Endodermal cell (in vitro differentiated cells): ENCODE data around the gene NPY2R. TPM values are rescaled to one million over a fixed set of nuclear protein-coding genes. Genes with fewer than 3 reads are reported as not detected.

Source experiments
- DNase-seq: peaks from one replicate; pipeline ENCODE4 v3.0.0-alpha.2; 2017
- H3K27ac ChIP-seq: 2 replicates; pipeline ENCODE4 v1.5.1; 2013; ENCODE audit warnings: mild to moderate bottlenecking, low read depth, low read length, moderate library complexity
- H3K27me3 ChIP-seq: 2 replicates; pipeline ENCODE4 v1.6.1; 2013; ENCODE audit warnings: mild to moderate bottlenecking, low read length, moderate library complexity; ENCODE audit not compliant: insufficient read depth, control insufficient read depth, poor library complexity, severe bottlenecking
- H3K36me3 ChIP-seq: 2 replicates; pipeline ENCODE4 v1.7.0; 2013; ENCODE audit warnings: mild to moderate bottlenecking, low read length, moderate library complexity; ENCODE audit not compliant: control insufficient read depth, insufficient read depth
- H3K4me1 ChIP-seq: one replicate; pipeline ENCODE4 v1.7.0; 2013; ENCODE audit warnings: low read length; ENCODE audit not compliant: control insufficient read depth, insufficient read depth
- H3K4me3 ChIP-seq: 2 replicates; pipeline ENCODE4 v1.5.1; 2013; ENCODE audit warnings: mild to moderate bottlenecking, low read length, moderate library complexity
- H3K9ac ChIP-seq: 2 replicates; pipeline ENCODE4 v1.6.1; 2013; ENCODE audit warnings: mild to moderate bottlenecking, low read length, moderate library complexity; ENCODE audit not compliant: poor library complexity, severe bottlenecking; ENCODE audit errors: extremely low read depth
- H3K9me3 ChIP-seq: 2 replicates; pipeline ENCODE4 v1.6.1; 2013; ENCODE audit warnings: mild to moderate bottlenecking, low read length, moderate library complexity; ENCODE audit not compliant: control insufficient read depth
- H3K27ac Mint-ChIP-seq: 2 replicates; pipeline ENCODE4 v1.8.0; 2020; ENCODE audit warnings: mixed read lengths
- H3K27me3 Mint-ChIP-seq: 2 replicates; pipeline ENCODE4 v1.8.0; 2021; ENCODE audit warnings: mild to moderate bottlenecking, mixed read lengths; ENCODE audit not compliant: insufficient read depth
- H3K36me3 Mint-ChIP-seq: 2 replicates; pipeline ENCODE4 v1.8.0; 2020; ENCODE audit warnings: low read depth, mixed read lengths
- H3K4me1 Mint-ChIP-seq: 2 replicates; pipeline ENCODE4 v1.8.0; 2020; ENCODE audit warnings: mixed read lengths
- H3K4me3 Mint-ChIP-seq: 2 replicates; pipeline ENCODE4 v1.8.0; 2020; ENCODE audit warnings: mild to moderate bottlenecking, moderate library complexity, mixed read lengths
- H3K9me3 Mint-ChIP-seq: 2 replicates; pipeline ENCODE4 v1.8.0; 2020; ENCODE audit warnings: mild to moderate bottlenecking, mixed read lengths
- WGBS, 2 experiments: methylation state at CpG; one replicate each; pipeline versions ENCODE4 v1.1.5 to v1.1.7; 2013; ENCODE audit warnings: missing lambda C conversion rate in 2 of 2, mixed read lengths in 1 of 2; ENCODE audit not compliant: insufficient coverage in 1 of 2, insufficient read length in 1 of 2; 5-methylcytosine and 5-hydroxymethylcytosine counted together
- total RNA-seq, 2 donors: library from RNA; stranded (reverse); fragmentation: NEBNext Ultra II Directional in 1 of 2; extraction: Animal tissue kit (Norgen Biotek cat#: 25700) in 1 of 2; gene quantifications; 2 replicates in 1 of 2; 3 replicates in 1 of 2; pipeline ENCODE4 v1.2.1, GENCODE V29; 2021
- TF ChIP-seq, protein P1 (sequence below): fragments of 200-600 bp; sonication (generic); conservative IDR thresholded peaks from 2 replicates; pipeline ENCODE4 v1.5.0; 2021; ENCODE audit warnings: antibody characterized with exemption, mild to moderate bottlenecking

NPY2R gene
- total RNA-seq, 2 donors from 2014 or later, result not detected

DNA sequence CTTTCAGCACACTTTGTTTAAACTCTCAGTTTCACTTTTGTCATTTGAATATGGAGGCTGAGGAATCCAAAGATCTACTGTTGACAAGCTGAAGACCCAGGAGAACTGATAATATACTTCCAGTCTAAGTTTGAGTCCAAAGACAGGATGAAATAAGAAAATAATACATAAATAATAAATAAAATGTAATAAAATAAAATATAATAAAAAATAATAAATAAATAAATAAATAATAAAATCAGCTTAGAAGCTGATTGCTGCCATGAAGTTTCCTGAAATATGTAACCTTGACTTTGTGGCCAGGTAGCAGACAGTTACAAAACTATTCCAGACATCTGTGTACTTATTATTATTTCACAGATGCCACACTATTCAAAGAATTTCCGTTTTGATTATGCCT lies 55.0 kb downstream of the NPY2R start:
- Mint-ChIP-seq H3K4me1 (no peaks in the 10 kb centered on the region), H3K36me3 (no peaks in the 10 kb centered on the region), H3K27ac (no peak overlapping the region), H3K9me3 (no peaks in the 10 kb centered on the region), H3K27me3 (no peaks in the 10 kb centered on the region), H3K4me3 (no peak overlapping the region)
- Histone ChIP-seq H3K27me3 (peaks cover 6% of the 10 kb centered on the region), H3K9me3 (no peaks in the 10 kb centered on the region), H3K4me3 (no peak overlapping the region), H3K27ac (no peak overlapping the region), H3K36me3 (no peaks in the 10 kb centered on the region), H3K4me1 (no peaks in the 10 kb centered on the region), H3K9ac (no peak overlapping the region)
- no peak for DNase-seq
- TF ChIP-seq, protein P1, sequence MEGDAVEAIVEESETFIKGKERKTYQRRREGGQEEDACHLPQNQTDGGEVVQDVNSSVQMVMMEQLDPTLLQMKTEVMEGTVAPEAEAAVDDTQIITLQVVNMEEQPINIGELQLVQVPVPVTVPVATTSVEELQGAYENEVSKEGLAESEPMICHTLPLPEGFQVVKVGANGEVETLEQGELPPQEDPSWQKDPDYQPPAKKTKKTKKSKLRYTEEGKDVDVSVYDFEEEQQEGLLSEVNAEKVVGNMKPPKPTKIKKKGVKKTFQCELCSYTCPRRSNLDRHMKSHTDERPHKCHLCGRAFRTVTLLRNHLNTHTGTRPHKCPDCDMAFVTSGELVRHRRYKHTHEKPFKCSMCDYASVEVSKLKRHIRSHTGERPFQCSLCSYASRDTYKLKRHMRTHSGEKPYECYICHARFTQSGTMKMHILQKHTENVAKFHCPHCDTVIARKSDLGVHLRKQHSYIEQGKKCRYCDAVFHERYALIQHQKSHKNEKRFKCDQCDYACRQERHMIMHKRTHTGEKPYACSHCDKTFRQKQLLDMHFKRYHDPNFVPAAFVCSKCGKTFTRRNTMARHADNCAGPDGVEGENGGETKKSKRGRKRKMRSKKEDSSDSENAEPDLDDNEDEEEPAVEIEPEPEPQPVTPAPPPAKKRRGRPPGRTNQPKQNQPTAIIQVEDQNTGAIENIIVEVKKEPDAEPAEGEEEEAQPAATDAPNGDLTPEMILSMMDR, result no peak
- WGBS, 2 experiments, result no CpG with 5 or more reads among the region's 1 CpG

DNA sequence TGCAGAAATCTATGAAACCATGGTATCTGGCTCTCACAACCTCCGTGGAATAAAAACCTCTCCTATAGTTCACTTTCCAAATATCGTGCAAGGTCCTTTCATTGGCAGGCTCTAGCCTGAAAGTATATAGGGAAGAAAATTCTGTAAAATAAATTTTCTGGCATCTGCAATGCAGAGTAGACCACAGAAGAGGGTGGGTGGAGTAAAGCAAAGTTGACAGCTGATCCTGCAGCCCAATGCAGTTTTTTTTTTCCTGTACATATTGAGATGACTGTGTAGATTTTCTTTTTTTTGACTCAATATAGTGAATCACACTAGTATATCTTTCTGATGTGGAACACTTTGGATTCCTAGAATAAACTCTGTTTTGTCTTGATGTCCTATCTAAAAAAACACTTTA lies 56.7 kb downstream of the NPY2R start:
- Histone ChIP-seq H3K36me3 (no peaks in the 10 kb centered on the region), H3K4me1 (no peaks in the 10 kb centered on the region), H3K4me3 (no peak overlapping the region), H3K27ac (no peak overlapping the region), H3K9me3 (no peaks in the 10 kb centered on the region), H3K27me3 (peaks cover 6% of the 10 kb centered on the region), H3K9ac (no peak overlapping the region)
- no peaks in the 10 kb centered on the region for H3K27me3 Mint-ChIP-seq
- whole genome bisulfite sequencing, 2 experiments, result 93% methylated on average over 2 of the region's 2 CpGs; no CpG with 5 or more reads in 1 of the 2 experiments
- H3K4me1 Mint-ChIP-seq, result no peaks in the 10 kb centered on the region
- TF ChIP-seq, protein P1, result no peak
- no peak overlapping the region for H3K4me3 Mint-ChIP-seq
- no peak overlapping the region for H3K27ac Mint-ChIP-seq
- H3K36me3 Mint-ChIP-seq, result no peaks in the 10 kb centered on the region
- no peaks in the 10 kb centered on the region for H3K9me3 Mint-ChIP-seq
- DNase-seq, result no peak

Other genes with a start within 250 kb of the NPY2R start
- gene MAP9, start 168.3 kb downstream of the NPY2R start, total RNA-seq, result 10 to 100 TPM; 26.4 to 39.0 TPM